Spleen (tissue), 11 donors: ENCODE results near the gene RIPK3. TPM values are rescaled to one million over a fixed set of nuclear protein-coding genes. Genes with fewer than 3 reads are reported as not detected.
A peak's percentile ranks its signal among the peaks of the same experiment; 100 is the strongest.

ENCODE experiments used
- DNase-seq: peaks from one replicate; pipeline ENCODE4 v3.0.0-alpha.2; 2020
- H3K27ac ChIP-seq, 8 donors: fragments of 200-600 bp; sonication (generic) in 7 of 8; 1 replicate in 4 of 8; 2 replicates in 4 of 8; pipeline versions ENCODE4 v1.5.0 to v1.8.0; 2016 to 2021; ENCODE audit warnings: inconsistent platforms in 4 of 8, mild to moderate bottlenecking in 4 of 8, moderate library complexity in 1 of 8
- H3K27me3 ChIP-seq, 7 donors: fragments of 200-600 bp; sonication (generic) in 6 of 7; replicated peaks in 1 of 7; 1 replicate in 4 of 7; 2 replicates in 3 of 7; pipeline versions ENCODE4 v1.5.0 to v1.8.0; 2016 to 2021; ENCODE audit warnings: inconsistent platforms in 3 of 7, mild to moderate bottlenecking in 1 of 7
- H3K36me3 ChIP-seq, 6 donors: fragments of 200-600 bp; sonication (generic) in 5 of 6; 1 replicate in 4 of 6; 2 replicates in 2 of 6; pipeline versions ENCODE4 v1.5.0 to v1.8.0; 2016 to 2021; ENCODE audit warnings: inconsistent platforms in 2 of 6
- H3K4me1 ChIP-seq, 6 donors: fragments of 200-600 bp; sonication (generic) in 5 of 6; 1 replicate in 3 of 6; 2 replicates in 3 of 6; pipeline versions ENCODE4 v1.5.0 to v1.8.0; 2016 to 2021; ENCODE audit warnings: inconsistent platforms in 3 of 6
- H3K4me3 ChIP-seq, 8 donors: fragments of 200-600 bp; sonication (generic) in 7 of 8; 1 replicate in 4 of 8; 2 replicates in 4 of 8; pipeline versions ENCODE4 v1.5.0 to v1.8.0; 2016 to 2021; ENCODE audit warnings: inconsistent platforms in 4 of 8, mild to moderate bottlenecking in 4 of 8, moderate library complexity in 2 of 8
- H3K9me3 ChIP-seq, 8 donors: fragments of 200-600 bp; sonication (generic) in 7 of 8; 1 replicate in 4 of 8; 2 replicates in 4 of 8; pipeline versions ENCODE4 v1.5.0 to v1.8.0; 2016 to 2021; ENCODE audit warnings: inconsistent platforms in 4 of 8
- CTCF ChIP-seq, 11 experiments: fragments of 200-600 bp in 7 of 11; fragments of 450-650 bp in 4 of 11; sonication (generic) in 4 of 11; IDR thresholded peaks in 8 of 11; conservative IDR thresholded peaks in 3 of 11; 1 replicate in 7 of 11; 2 replicates in 4 of 11; pipeline versions ENCODE4 v1.4.0 to v1.8.0; 2016 to 2021; ENCODE audit warnings: antibody characterized with exemption in 11 of 11, inconsistent platforms in 4 of 11, mild to moderate bottlenecking in 1 of 11
- POLR2A ChIP-seq, 3 donors: fragments of 450-650 bp; IDR thresholded peaks; one replicate each; pipeline ENCODE4 v1.5.1; 2017; ENCODE audit warnings: antibody characterized with exemption in 3 of 3, mild to moderate bottlenecking in 1 of 3
- POLR2AphosphoS5 ChIP-seq, 3 donors: sonication (generic); formaldehyde crosslinking; IDR thresholded peaks; one replicate each; pipeline ENCODE4 v1.5.1; 2017; ENCODE audit warnings: antibody characterized with exemption in 3 of 3
- WGBS, 5 donors: extraction: QIAGEN DNeasy Blood & Tissue Kit in 3 of 5; methylation state at CpG; one replicate each; pipeline versions ENCODE4 v1.1.5 to v1.1.7; 2013 to 2018; 5-methylcytosine and 5-hydroxymethylcytosine counted together
- intact Hi-C: fragments of 100-400 bp; cut with DNase I; formaldehyde crosslinking; loops from one replicate; pipeline ENCODE4 v1.15.0; 2023; ENCODE audit warnings: low total_unique reads
- polyA plus RNA-seq, 3 donors: library from polyadenylated mRNA; stranded (reverse); fragments of 200-250 nt; gene quantifications; one replicate each; pipeline ENCODE4 v1.2.1, GENCODE V29; 2013
- total RNA-seq, 7 donors: library from RNA; depleted of rRNA in 3 of 7; stranded (reverse); fragments of >200 nt in 3 of 7; fragmentation: NEBNext Ultra II Directional in 4 of 7; extraction: Animal tissue kit (Norgen Biotek cat#: 25700) in 4 of 7; gene quantifications; one replicate each; pipeline versions ENCODE4 v1.1.0 to v1.2.1, GENCODE V29; 2016 to 2021
- donor health status: healthy with polysubstance abuse.
- donor health status: DM: no; HTN: no; CAD: no; lungs with moderate emphysema.
- donor health status: DM: no; HTN: no; CAD: no.
- donor health status: Bipolar disorder and iron deficiency.
- donor health status: healthy.
- donor health status: DM: no; HTN: no; CAD: no.
- donor health status: DM: yes; HTN: yes; CAD: no.

Gene RIPK3
- total and polyA plus RNA-seq, 10 donors: 14.0 to 42.4 (median 28.4) TPM

- no peak for TF ChIP-seq CTCF (IDR thresholded peaks at IDR 0.05 in 8 of 11, conservative IDR thresholded peaks at IDR 0.05 in 3 of 11)
- no peak for TF ChIP-seq POLR2A (IDR thresholded peaks at IDR 0.05)
- no peak for TF ChIP-seq POLR2AphosphoS5 (IDR thresholded peaks at IDR 0.05)
- H3K27me3 ChIP-seq: no peaks in the 10 kb centered on the region
- peaks cover 0 to 41% (median 0%) of the 10 kb centered on the region in 6 donors for H3K36me3 ChIP-seq
- peak overlapping the region; percentile 91 to 98 (median 96) for H3K27ac ChIP-seq
- intact Hi-C loops: no loop called here
- WGBS, 5 donors: 50 to 79% (median 62%) methylated on average over 9 to 10 of the region's 10 CpGs
- no peaks in the 10 kb centered on the region for H3K9me3 ChIP-seq
- DNase-seq: no peak
- H3K4me3 ChIP-seq: peak overlapping the region in 4 of 8 donors; percentile 15 to 87 (median 24)
- H3K4me1 ChIP-seq: peaks cover 38 to 92% (median 70%) of the 10 kb centered on the region in 6 donors
Measured at GRCh38 chr14:24315243-24315806, 24.5 kb downstream of the RIPK3 start.

GRCh38 chr14:24314377-24315193 lies 25.2 kb downstream of the RIPK3 start:
- peak overlapping the region; percentile 91 to 98 (median 96) for H3K27ac ChIP-seq
- no peaks in the 10 kb centered on the region for H3K9me3 ChIP-seq
- H3K4me3 ChIP-seq: peak overlapping the region in 4 of 8 donors; percentile 15 to 87 (median 24)
- intact Hi-C loops: no loop called here
- WGBS, 5 donors: 45 to 68% (median 59%) methylated on average over 5 of the region's 5 CpGs
- no peaks in the 10 kb centered on the region for H3K27me3 ChIP-seq
- peaks cover 0 to 40% (median 0%) of the 10 kb centered on the region in 6 donors for H3K36me3 ChIP-seq
- no peak for DNase-seq
- peaks cover 45 to 100% (median 77%) of the 10 kb centered on the region in 6 donors for H3K4me1 ChIP-seq
- no peak for TF ChIP-seq CTCF (IDR thresholded peaks at IDR 0.05 in 8 of 11, conservative IDR thresholded peaks at IDR 0.05 in 3 of 11)
- no peak for TF ChIP-seq POLR2A (IDR thresholded peaks at IDR 0.05)
- TF ChIP-seq POLR2AphosphoS5 (IDR thresholded peaks at IDR 0.05): peak in 2 of 3 donors; percentile 18 to 37

GRCh38 chr14:24313913-24314312 lies 25.9 kb downstream of the RIPK3 start:
- H3K27me3 ChIP-seq: no peaks in the 10 kb centered on the region
- peak; percentile 75 for DNase-seq
- peaks cover 0 to 40% (median 0%) of the 10 kb centered on the region in 6 donors for H3K36me3 ChIP-seq
- 20 to 53% (median 31%) methylated on average over 2 of the region's 2 CpGs for WGBS, 5 donors
- TF ChIP-seq POLR2AphosphoS5 (IDR thresholded peaks at IDR 0.05) (peak in 1 of 3 donors; percentile 40), POLR2A (IDR thresholded peaks at IDR 0.05) (no peak)
- H3K27ac ChIP-seq: peak overlapping the region; percentile 91 to 98 (median 96)
- H3K4me3 ChIP-seq: peak overlapping the region in 2 of 8 donors; percentile 9 to 87
- intact Hi-C loops: no loop called here
- no peaks in the 10 kb centered on the region for H3K9me3 ChIP-seq
- peaks cover 47 to 100% (median 84%) of the 10 kb centered on the region in 6 donors for H3K4me1 ChIP-seq

GRCh38 chr14:24312736-24313507 lies 26.9 kb downstream of the RIPK3 start:
- Histone ChIP-seq H3K36me3 (peaks cover 0 to 40% (median under 1%) of the 10 kb centered on the region in 6 donors), H3K9me3 (no peaks in the 10 kb centered on the region), H3K27ac (peak overlapping the region; percentile 91 to 98 (median 96)), H3K27me3 (no peaks in the 10 kb centered on the region), H3K4me3 (peak overlapping the region in 4 of 8 donors; percentile 64 to 88 (median 83)), H3K4me1 (peaks cover 55 to 100% (median 91%) of the 10 kb centered on the region in 6 donors)
- TF ChIP-seq POLR2A (IDR thresholded peaks at IDR 0.05) (no peak), CTCF (IDR thresholded peaks at IDR 0.05 in 8 of 11, conservative IDR thresholded peaks at IDR 0.05 in 3 of 11) (peak in 1 of 11 experiments; percentile 23), POLR2AphosphoS5 (IDR thresholded peaks at IDR 0.05) (peak in 2 of 3 donors; percentile 39 to 94)
- peak; percentile 86 for DNase-seq
- intact Hi-C loops: no loop called here
- WGBS, 5 donors: 16 to 25% (median 22%) methylated on average over 9 of the region's 9 CpGs
